Upper lobe of left lung (tissue), 6 donors: ENCODE results near the gene SPOP. TPM values are rescaled to one million over a fixed set of nuclear protein-coding genes. Genes with fewer than 3 reads are reported as not detected.
A peak's percentile ranks its signal among the peaks of the same experiment; 100 is the strongest.

Experiments used
- ATAC-seq, 2 donors: fragments of 200-7000 bp; cut with Tn5 transposase; one replicate each; pipeline ENCODE4 v1.9.1; 2022; ENCODE audit warnings: mild to moderate bottlenecking in 2 of 2, moderate library complexity in 2 of 2; ENCODE audit not compliant: low FRiP score in 2 of 2
- DNase-seq, 2 donors: peaks; one replicate each; pipeline ENCODE4 v3.0.0-alpha.2; 2019 to 2020
- H3K27ac ChIP-seq, 4 donors: fragments of 200-600 bp; sonication (generic); one replicate each; pipeline ENCODE4 v1.5.1; 2016 to 2019
- H3K27me3 ChIP-seq, 4 donors: fragments of 200-600 bp; sonication (generic); one replicate each; pipeline ENCODE4 v1.5.1; 2017 to 2019
- H3K36me3 ChIP-seq, 4 donors: fragments of 200-600 bp; sonication (generic); one replicate each; pipeline ENCODE4 v1.5.1; 2016 to 2019
- H3K4me1 ChIP-seq, 4 donors: fragments of 200-600 bp; sonication (generic); one replicate each; pipeline ENCODE4 v1.5.1; 2018 to 2019
- H3K4me3 ChIP-seq, 4 donors: fragments of 200-600 bp; sonication (generic); one replicate each; pipeline ENCODE4 v1.5.1; 2017 to 2019; ENCODE audit warnings: mild to moderate bottlenecking in 2 of 4, moderate library complexity in 1 of 4
- H3K9me3 ChIP-seq, 4 donors: fragments of 200-600 bp; sonication (generic); one replicate each; pipeline ENCODE4 v1.5.1; 2018 to 2019
- EP300 ChIP-seq, 4 donors: sonication (generic); formaldehyde crosslinking; IDR thresholded peaks; one replicate each; pipeline ENCODE4 v1.5.1; 2017; ENCODE audit warnings: antibody characterized with exemption in 4 of 4, control low read depth in 2 of 4
- POLR2A ChIP-seq, 4 donors: fragments of 450-650 bp; IDR thresholded peaks; one replicate each; pipeline ENCODE4 v1.5.1; 2016 to 2017; ENCODE audit warnings: antibody characterized with exemption in 4 of 4, mild to moderate bottlenecking in 2 of 4
- POLR2AphosphoS5 ChIP-seq, 2 donors: sonication (generic); formaldehyde crosslinking; IDR thresholded peaks; one replicate each; pipeline ENCODE4 v1.5.1; 2017; ENCODE audit warnings: antibody characterized with exemption in 2 of 2
- WGBS, 2 donors: methylation state at CpG; one replicate each; pipeline ENCODE4 v1.1.5; 2017 to 2018; 5-methylcytosine and 5-hydroxymethylcytosine counted together
- total RNA-seq, 6 donors: library from RNA; depleted of rRNA in 4 of 6; stranded (reverse); fragments of >200 nt in 4 of 6; gene quantifications; one replicate each; pipeline versions ENCODE4 v1.1.0 to v1.2.1, GENCODE V29; 2016 to 2021
- TF ChIP-seq, protein P1 (sequence below), 6 experiments: fragments of 450-650 bp in 4 of 6; fragments of 200-600 bp in 2 of 6; sonication (generic) in 2 of 6; IDR thresholded peaks; one replicate each; pipeline ENCODE4 v1.5.1; 2016 to 2019; ENCODE audit warnings: antibody characterized with exemption in 6 of 6
- donor health status: DM: no; HTN: no; CAD: no; lungs with moderate emphysema.
- donor health status: DM: no; HTN: yes; CAD: no; lungs with severe emphysema.

SPOP gene
- total RNA-seq, 6 donors from 2014 or later: 56.6 to 99.2 (median 80.4) TPM

DNA sequence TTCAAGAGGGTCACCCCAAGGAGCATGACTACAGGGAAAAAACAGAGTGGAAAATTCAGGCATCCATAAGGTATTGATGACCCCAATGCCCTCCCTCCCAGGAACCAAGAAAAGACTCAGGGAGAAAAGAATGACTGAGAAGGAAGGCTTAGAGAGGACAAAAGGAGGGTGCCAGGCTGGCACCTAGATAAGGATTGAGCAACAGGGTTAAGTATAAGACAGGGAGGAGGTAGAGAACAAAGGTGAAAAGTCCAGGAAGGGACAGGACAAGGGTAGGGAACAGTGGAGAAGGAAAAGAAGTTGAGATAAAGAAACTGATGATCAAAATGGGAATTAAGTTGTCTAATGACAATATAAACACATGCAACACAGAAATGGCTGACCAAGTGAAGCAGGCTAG, 27.4 kb upstream of the SPOP start:
- H3K4me3 ChIP-seq: no peak overlapping the region
- DNase-seq (no peak), ATAC-seq (no peak)
- peaks cover 34 to 57% (median 54%) of the 10 kb centered on the region in 4 donors for H3K36me3 ChIP-seq
- no peaks in the 10 kb centered on the region for H3K27me3 ChIP-seq
- H3K27ac ChIP-seq: no peak overlapping the region
- H3K4me1 ChIP-seq: peaks cover 19 to 33% (median 25%) of the 10 kb centered on the region in 4 donors
- TF ChIP-seq, protein P1, sequence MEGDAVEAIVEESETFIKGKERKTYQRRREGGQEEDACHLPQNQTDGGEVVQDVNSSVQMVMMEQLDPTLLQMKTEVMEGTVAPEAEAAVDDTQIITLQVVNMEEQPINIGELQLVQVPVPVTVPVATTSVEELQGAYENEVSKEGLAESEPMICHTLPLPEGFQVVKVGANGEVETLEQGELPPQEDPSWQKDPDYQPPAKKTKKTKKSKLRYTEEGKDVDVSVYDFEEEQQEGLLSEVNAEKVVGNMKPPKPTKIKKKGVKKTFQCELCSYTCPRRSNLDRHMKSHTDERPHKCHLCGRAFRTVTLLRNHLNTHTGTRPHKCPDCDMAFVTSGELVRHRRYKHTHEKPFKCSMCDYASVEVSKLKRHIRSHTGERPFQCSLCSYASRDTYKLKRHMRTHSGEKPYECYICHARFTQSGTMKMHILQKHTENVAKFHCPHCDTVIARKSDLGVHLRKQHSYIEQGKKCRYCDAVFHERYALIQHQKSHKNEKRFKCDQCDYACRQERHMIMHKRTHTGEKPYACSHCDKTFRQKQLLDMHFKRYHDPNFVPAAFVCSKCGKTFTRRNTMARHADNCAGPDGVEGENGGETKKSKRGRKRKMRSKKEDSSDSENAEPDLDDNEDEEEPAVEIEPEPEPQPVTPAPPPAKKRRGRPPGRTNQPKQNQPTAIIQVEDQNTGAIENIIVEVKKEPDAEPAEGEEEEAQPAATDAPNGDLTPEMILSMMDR (IDR thresholded peaks at IDR 0.05): no peak
- TF ChIP-seq EP300 (IDR thresholded peaks at IDR 0.05): no peak
- TF ChIP-seq POLR2AphosphoS5 (IDR thresholded peaks at IDR 0.05): no peak
- TF ChIP-seq POLR2A (IDR thresholded peaks at IDR 0.05): no peak
- H3K9me3 ChIP-seq: no peaks in the 10 kb centered on the region

GRCh38 chr17:49703557-49704277, 25.8 kb upstream of the SPOP start:
- Histone ChIP-seq H3K4me1 (peaks cover 14 to 25% (median 19%) of the 10 kb centered on the region in 4 donors), H3K27me3 (no peaks in the 10 kb centered on the region), H3K4me3 (no peak overlapping the region), H3K9me3 (no peaks in the 10 kb centered on the region), H3K27ac (no peak overlapping the region), H3K36me3 (peaks cover 37 to 65% (median 59%) of the 10 kb centered on the region in 4 donors)
- ATAC-seq: no peak
- TF ChIP-seq POLR2AphosphoS5 (IDR thresholded peaks at IDR 0.05): no peak
- TF ChIP-seq POLR2A (IDR thresholded peaks at IDR 0.05): no peak
- TF ChIP-seq EP300 (IDR thresholded peaks at IDR 0.05): no peak
- TF ChIP-seq, protein P1 (IDR thresholded peaks at IDR 0.05): peak in 4 of 6 experiments; percentile 22 to 67 (median 56)
- WGBS, 2 donors: 55 to 71% methylated on average over 3 to 6 of the region's 6 CpGs
- peak in 1 of 2 donors; percentile 70 for DNase-seq

GRCh38 chr17:49700960-49701359, 23.1 kb upstream of the SPOP start:
- ATAC-seq (no peak), DNase-seq (no peak)
- H3K4me1 ChIP-seq: peaks cover 0 to 7% (median 4%) of the 10 kb centered on the region in 4 donors
- H3K36me3 ChIP-seq: peaks cover 37 to 65% (median 59%) of the 10 kb centered on the region in 4 donors
- 87 to 96% methylated on average over 6 of the region's 6 CpGs for WGBS, 2 donors
- no peaks in the 10 kb centered on the region for H3K27me3 ChIP-seq
- no peak overlapping the region for H3K27ac ChIP-seq
- TF ChIP-seq POLR2A (IDR thresholded peaks at IDR 0.05) (no peak), EP300 (IDR thresholded peaks at IDR 0.05) (no peak), POLR2AphosphoS5 (IDR thresholded peaks at IDR 0.05) (no peak)
- TF ChIP-seq, protein P1 (IDR thresholded peaks at IDR 0.05): no peak
- no peaks in the 10 kb centered on the region for H3K9me3 ChIP-seq
- H3K4me3 ChIP-seq: no peak overlapping the region

DNA sequence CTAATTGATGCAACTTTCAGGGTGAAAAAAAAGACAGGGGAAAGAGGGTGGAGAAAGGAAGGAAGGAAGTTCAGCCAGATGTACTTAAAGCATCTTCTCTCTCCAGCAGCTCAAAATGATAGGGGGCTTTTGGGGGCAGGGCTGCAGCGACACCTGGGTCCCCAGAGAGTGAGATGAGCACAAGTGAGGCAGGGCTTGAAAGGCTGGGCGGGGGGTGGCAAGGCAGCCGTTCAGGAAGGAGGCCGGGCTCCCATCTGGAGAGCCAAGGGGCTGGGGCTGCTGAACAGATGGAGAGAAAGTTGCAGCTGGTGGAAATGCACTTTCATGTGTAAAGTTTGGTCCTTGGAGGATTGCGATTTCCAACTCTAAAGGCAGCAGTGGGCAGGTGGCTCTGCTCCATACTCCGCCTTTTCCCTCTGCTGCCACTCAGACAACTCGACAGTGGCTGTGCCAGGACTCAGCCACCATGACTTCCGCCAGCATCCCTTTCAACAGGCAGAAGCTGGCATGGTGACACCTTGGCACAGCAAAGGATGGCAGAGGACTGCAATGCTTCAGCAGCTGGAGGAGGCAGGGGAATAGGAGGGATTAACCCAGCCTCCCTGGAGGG, 22.2 kb upstream of the SPOP start:
- TF ChIP-seq EP300 (IDR thresholded peaks at IDR 0.05): no peak
- TF ChIP-seq POLR2AphosphoS5 (IDR thresholded peaks at IDR 0.05): no peak
- TF ChIP-seq, protein P1 (IDR thresholded peaks at IDR 0.05): no peak
- no peak for TF ChIP-seq POLR2A (IDR thresholded peaks at IDR 0.05)
- peaks cover 34 to 57% (median 52%) of the 10 kb centered on the region in 4 donors for H3K36me3 ChIP-seq
- WGBS, 2 donors: 71 to 76% methylated on average over 8 of the region's 8 CpGs
- DNase-seq (peak in 1 of 2 donors; percentile 39), ATAC-seq (no peak)
- H3K4me3 ChIP-seq: no peak overlapping the region
- H3K4me1 ChIP-seq: peaks cover 0 to 5% (median 3%) of the 10 kb centered on the region in 4 donors
- no peak overlapping the region for H3K27ac ChIP-seq
- no peaks in the 10 kb centered on the region for H3K27me3 ChIP-seq
- no peaks in the 10 kb centered on the region for H3K9me3 ChIP-seq
